Stimulated activated CD4-positive, alpha-beta T cell treated with anti-CD3 and anti-CD28 coated beads, Interleukin-15, amount 100 ng/mL, for 24 hours (primary cell): ENCODE measurements around the gene ZNF182.
"Not testable (repeated sequence)": the region's sequence is repeated elsewhere in the genome, so short reads cannot be mapped to it uniquely, and the experiment has no call there.

Source experiments
- DNase-seq: peaks from one replicate; pipeline ENCODE4 v3.0.0-alpha.2; 2020

ZNF182 gene

GRCh38 chrX:47992669-47993068 is 11.1 kb downstream of the ZNF182 start:
- DNase-seq, result no peak

- no peak for DNase-seq
Measured at GRCh38 chrX:47992095-47992380, 11.8 kb downstream of the ZNF182 start.

GRCh38 chrX:47991263-47992094 is 12.3 kb downstream of the ZNF182 start:
- no peak for DNase-seq

- DNase-seq, result no peak
Measured at GRCh38 chrX:47976254-47977151, 27.3 kb downstream of the ZNF182 start.

GRCh38 chrX:47973235-47973634 is 30.6 kb downstream of the ZNF182 start:
- DNase-seq, result no peak

GRCh38 chrX:47965526-47965925 is 38.3 kb downstream of the ZNF182 start:
- not testable (repeated sequence) for DNase-seq

- DNase-seq, result not testable (repeated sequence)
Measured at GRCh38 chrX:47961830-47962229, 42.0 kb downstream of the ZNF182 start.

GRCh38 chrX:47960406-47960805 is 43.4 kb downstream of the ZNF182 start:
- no peak for DNase-seq

- DNase-seq, result peak; percentile 11
Measured at GRCh38 chrX:47958761-47959342, 44.9 kb downstream of the ZNF182 start.

DNA sequence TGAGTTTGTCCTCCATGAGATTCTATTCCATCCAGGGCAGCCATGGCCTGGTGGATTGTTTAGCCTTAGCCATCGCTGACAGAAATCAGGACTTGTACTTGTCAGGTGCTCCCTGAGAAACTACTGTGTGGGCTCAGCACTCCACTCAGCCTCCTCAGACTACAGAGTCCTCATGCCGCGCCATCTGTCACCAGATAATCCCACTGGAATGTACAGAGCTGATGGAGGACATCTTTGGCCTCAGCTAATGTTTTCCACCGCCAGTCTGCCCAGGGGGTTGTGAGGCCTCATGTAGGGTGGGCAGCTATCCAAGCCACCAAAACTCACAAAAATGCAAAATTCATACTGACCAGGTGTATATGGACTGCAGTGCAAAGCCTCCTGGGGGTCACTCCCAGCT is 45.6 kb downstream of the ZNF182 start:
- DNase-seq, result not testable (repeated sequence)

DNA sequence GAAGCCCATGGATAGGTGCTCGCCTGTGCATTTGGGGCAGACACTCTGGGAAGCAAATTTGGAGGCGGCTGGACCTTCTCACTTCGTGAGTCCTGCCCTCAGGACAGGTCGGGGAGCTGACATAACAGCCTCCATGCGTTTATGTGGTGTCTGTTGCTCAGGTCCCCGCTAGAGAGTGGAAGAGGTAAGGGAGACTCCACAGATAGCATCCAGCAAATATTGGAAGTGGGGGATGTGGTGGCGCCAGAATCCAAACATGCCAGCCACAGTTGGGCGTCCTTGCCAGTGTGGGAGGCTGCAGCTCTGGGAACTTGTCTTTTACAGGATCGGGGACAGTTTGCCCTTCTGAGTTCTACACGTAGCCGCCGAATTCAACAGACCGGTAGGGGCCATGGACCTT is 47.8 kb downstream of the ZNF182 start:
- no peak for DNase-seq

DNA sequence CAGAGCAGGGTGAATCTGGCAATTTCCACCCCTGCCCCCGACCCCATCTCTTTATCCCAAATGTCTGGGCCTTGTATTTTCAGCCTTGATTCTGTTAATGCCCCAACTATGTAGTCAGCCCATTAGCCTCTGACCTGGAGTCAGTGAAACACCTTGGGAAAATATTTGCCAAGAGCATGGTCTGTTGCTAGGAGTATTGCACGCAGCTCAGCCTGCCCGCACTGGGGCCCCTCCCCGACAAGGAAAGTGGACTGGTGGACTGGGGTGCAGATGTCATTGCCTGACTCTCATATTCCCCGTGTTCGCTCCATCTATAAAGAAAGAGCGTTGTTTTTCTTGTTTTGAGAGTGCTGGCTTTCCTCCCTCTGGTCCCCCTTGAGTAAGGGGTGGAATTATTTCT is 48.5 kb downstream of the ZNF182 start:
- not testable (repeated sequence) for DNase-seq

- no peak for DNase-seq
Measured at GRCh38 chrX:47941423-47941822, 62.4 kb downstream of the ZNF182 start.

GRCh38 chrX:47940448-47940847 is 63.3 kb downstream of the ZNF182 start:
- no peak for DNase-seq

- DNase-seq, result no peak
Measured at GRCh38 chrX:47936940-47937317, 66.9 kb downstream of the ZNF182 start.

GRCh38 chrX:47936224-47936939 is 67.4 kb downstream of the ZNF182 start:
- peak; percentile 9 for DNase-seq

- DNase-seq, result no peak
Measured at GRCh38 chrX:47933946-47934345, 69.8 kb downstream of the ZNF182 start.

GRCh38 chrX:47931970-47932369 is 71.8 kb downstream of the ZNF182 start:
- DNase-seq, result not testable (repeated sequence)

GRCh38 chrX:47927212-47927611 is 76.6 kb downstream of the ZNF182 start:
- DNase-seq, result no peak
